ENCODE results near the gene GSK3B.
"Not testable (repeated sequence)": the region's sequence is repeated elsewhere in the genome, so short reads cannot be mapped to it uniquely, and the experiment has no call there.

The GSK3B gene

DNA sequence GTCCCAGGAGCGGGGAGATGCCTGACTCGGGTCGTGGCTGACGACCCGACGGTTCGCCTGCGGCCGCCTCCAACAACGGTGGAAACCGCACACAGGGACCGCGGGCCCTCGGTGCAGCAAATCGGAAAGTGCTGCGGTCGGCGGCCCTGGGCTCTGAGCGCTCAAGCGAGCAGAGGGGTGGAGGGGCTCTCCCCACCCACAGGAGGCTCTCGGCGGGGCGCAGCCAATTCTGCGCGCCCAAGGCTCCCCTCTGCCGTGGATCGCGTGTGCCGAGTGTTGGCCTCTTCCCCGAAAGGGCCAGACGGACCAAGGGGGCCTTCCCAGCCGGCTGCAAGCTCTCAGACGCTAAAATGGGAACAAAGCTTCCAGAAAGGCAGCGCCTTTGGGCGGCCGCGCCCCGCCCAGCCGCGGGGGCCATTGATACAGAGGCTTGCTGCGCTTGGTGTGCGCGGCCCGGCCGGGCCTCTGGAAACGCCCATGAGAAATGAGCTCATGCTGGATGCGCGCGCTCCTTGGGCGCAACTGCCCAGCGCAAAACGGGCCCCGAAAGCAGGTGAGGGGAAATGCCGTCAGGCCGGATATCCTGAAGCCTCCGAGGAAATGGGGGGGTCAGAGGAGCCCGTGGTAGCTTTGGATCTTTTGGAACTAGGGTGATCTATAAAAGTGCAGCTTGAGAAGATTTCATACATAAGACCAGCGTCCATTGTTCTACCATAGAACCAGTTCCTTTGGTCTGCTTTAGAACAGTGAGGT, 1.2 kb upstream of the GSK3B start:
- peak; percentile 54 to 95 for DNase-seq

- peak; percentile 97 to 100 for DNase-seq
These were observed 554 bp upstream of the GSK3B start for GRCh38 chr3:120094776-120095225.

- DNase-seq = no peak
These were observed 932 bp downstream of the GSK3B start for GRCh38 chr3:120093119-120093910.

DNA sequence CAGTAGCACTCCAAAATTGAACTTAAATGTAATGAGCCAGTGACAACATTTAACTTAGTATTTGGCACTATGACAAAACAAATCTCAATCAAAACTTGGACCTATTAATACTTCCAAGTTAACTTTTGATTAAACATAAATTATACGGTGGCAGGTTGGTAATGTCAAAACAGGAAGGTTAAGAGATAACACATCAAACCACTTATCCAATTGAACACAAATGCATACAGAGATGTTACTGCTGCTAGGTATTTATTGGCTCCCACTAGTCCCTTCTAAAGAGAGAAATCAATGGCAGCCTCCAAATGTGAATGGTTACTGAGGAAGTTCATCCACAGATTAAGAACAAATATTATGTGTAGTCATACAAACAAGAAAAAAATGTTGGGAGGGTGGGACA, 1.8 kb downstream of the GSK3B start:
- DNase-seq = no peak

DNA sequence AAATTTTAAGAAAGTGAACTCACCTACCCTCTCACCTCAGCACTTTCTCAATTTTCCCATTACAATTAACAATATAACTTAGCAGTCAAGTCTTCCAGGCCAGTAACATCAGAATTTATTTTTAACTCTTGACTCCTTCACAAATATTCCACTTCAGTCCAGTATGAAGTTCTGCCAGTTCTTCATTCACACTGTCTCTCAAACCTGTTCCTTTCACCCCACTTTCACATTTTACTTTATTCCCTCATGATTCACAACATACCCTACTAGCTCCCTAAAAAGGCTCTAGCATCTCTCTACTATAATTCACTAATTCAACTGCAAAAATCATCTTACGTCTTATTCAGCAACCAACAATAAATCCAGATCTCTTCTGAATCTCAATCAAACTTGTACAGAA, 3.8 kb downstream of the GSK3B start:
- no peak for DNase-seq

DNA sequence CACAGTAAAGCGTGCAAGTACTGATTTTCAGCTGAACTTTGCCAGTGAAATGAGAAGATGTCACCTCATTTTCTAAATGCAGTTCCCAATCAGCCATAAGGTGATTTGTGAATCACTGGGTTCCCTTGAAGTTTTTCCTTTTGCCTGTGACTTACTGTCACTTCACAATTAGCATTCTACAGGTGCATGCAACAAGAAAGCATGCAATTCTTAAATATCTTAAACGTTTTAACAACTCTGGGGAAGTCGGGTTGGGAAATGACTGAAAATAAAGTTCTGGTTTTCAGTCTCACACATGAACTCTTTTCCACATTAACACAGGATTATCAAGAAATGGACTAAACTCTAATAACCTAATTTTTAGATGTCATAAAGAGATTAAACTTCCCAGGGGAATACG, 5.2 kb downstream of the GSK3B start:
- no peak for DNase-seq

DNA sequence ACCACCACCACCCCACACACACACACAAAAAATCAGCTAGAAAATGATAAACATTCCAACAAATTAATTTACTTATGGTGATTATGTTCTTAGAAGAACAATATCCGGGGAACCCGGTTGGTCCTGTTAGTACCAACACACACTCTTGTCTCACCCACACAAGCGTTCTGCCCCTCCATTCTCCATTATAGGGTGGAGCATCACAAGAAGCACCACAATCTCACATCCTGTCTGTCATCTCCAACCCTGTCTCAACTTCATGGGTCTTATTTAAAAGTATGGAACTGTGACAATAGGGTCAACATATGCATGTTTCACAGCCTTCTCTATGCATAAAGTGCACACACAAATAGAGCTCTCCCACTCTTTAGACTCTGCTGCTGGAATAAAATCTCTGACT, 5.6 kb downstream of the GSK3B start:
- no peak for DNase-seq

GRCh38 chr3:120081719-120082118, 12.5 kb downstream of the GSK3B start:
- DNase-seq = no peak

GRCh38 chr3:120080836-120081235, 13.4 kb downstream of the GSK3B start:
- no peak for DNase-seq

- DNase-seq = no peak
These were observed 16.5 kb downstream of the GSK3B start for GRCh38 chr3:120077731-120078130.

DNA sequence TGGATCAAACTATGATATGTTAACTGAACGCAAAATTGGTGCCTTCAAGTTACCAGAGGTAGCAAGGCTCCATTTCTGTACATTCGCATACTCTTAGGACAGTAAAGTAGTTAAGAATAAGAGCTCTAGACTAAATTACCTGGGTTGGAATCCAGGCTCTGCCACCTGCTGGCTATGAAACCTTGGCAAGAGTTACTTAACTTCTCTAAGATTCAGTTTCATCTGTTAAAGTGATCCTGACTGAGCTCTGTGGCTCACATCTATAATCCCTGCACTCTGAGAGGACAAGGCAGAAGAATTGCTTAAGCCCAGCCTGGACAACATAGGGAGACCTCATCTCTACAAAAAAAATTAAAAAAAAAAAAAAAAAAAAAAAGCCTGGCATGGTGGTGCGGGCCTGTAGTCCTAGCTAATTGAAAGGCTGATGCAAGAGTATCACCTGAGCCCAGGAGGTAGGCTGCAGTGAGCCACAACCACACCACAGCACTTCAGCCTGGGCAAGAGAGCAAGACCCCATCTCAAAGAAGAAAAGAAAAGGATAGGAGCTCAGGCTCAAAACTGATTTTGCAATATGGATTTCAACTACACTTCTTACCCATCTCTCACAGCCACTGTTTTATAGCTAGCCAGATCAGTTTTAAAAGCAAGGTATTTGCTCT, 21.3 kb downstream of the GSK3B start:
- DNase-seq = no peak

GRCh38 chr3:120071259-120071658, 23.0 kb downstream of the GSK3B start:
- no peak for DNase-seq

DNA sequence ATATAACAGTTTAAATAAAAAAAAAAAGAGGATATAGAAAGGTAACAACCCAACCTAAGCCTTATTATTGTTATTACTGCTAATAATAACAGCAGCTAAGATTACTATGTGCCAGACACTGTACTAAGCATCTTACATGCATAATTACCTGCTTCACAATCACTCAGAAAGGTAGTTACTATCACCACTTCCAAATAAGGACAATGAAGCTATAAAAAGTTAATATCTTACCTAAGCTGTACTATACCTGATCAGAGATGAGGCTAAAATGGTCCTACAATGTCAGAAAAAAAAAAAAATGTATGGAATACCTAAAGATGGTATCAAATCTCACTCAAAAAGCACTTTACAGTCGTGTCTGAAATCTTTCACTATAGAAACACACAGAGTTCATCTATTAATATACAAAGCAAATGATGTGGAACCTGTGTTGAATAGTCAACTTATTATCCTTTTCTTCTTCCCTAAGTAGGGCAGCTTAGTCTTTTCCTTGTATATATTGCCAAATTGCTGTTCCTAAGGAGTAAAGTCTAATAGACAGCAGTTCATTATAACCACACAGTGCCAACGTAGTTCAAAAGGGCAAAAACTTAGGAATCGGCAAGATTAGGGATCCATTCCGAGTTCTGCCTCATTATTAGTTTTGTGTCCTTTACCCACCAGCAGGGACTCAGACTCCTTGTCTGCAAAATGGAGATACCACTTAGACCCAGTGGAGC, 23.8 kb downstream of the GSK3B start:
- no peak for DNase-seq

- DNase-seq = no peak
These were observed 27.2 kb downstream of the GSK3B start for GRCh38 chr3:120067083-120067482.

- DNase-seq = no peak
These were observed 27.6 kb downstream of the GSK3B start for GRCh38 chr3:120066634-120067033.

GRCh38 chr3:120064641-120065040, 29.6 kb downstream of the GSK3B start:
- no peak for DNase-seq

GRCh38 chr3:120062474-120062873, 31.8 kb downstream of the GSK3B start:
- DNase-seq = no peak

- DNase-seq = no peak
These were observed 35.0 kb downstream of the GSK3B start for GRCh38 chr3:120059081-120059864.

DNA sequence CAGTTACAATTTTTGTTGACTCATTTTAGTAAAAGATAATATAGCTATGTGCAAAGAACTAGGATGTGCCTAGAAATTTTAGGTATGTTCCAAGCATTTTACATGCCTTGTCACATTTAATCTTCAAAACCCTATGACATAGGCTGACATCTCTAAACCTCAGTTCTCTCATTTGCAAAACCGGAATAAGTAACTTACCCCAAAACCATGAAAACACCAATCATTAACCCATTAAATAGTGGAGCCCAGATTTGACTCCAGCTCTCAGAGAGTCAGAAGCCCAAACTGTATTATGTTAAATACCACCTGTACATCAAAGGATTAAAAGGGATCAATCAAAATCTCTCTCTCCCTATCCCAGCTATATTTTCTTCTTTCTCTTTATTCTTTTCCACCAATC, 36.6 kb downstream of the GSK3B start:
- DNase-seq = no peak

- no peak for DNase-seq
These were observed 37.2 kb downstream of the GSK3B start for GRCh38 chr3:120057029-120057428.

- not testable (repeated sequence) for DNase-seq
These were observed 40.6 kb downstream of the GSK3B start for GRCh38 chr3:120053647-120054046.

DNA sequence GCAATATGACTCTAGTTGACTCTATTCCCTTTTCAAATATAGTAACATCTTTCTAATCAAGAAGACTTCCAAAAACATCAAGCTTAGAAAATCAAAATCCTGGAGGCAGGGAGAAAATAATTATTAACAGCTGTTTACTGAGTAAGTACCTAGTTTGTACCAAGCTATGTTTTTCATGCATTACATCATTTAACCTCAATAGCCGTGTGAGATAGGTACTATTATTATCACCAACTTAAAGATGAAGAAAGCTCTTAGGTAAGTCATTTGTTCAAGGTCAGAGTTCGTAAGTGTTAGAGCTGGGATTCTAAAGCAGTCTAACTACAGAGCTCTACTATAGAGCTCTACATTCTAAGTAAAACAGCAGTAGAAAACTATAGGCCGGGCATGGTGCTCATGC, 41.6 kb downstream of the GSK3B start:
- DNase-seq = no peak
